Astrocyte (in vitro differentiated cells and primary cell): ENCODE data around the gene METTL27.

ENCODE experiments used
- CTCF ChIP-seq: IDR thresholded peaks from 2 replicates; pipeline ENCODE4 v1.5.1; 2011; ENCODE audit warnings: low read depth, mild to moderate bottlenecking, inconsistent platforms, low read length, moderate library complexity; ENCODE audit not compliant: insufficient read depth
- EZH2 ChIP-seq: IDR thresholded peaks from 2 replicates; pipeline ENCODE4 v1.6.1; 2012; ENCODE audit warnings: mild to moderate bottlenecking, low read length, inconsistent platforms; ENCODE audit not compliant: insufficient read depth

DNA sequence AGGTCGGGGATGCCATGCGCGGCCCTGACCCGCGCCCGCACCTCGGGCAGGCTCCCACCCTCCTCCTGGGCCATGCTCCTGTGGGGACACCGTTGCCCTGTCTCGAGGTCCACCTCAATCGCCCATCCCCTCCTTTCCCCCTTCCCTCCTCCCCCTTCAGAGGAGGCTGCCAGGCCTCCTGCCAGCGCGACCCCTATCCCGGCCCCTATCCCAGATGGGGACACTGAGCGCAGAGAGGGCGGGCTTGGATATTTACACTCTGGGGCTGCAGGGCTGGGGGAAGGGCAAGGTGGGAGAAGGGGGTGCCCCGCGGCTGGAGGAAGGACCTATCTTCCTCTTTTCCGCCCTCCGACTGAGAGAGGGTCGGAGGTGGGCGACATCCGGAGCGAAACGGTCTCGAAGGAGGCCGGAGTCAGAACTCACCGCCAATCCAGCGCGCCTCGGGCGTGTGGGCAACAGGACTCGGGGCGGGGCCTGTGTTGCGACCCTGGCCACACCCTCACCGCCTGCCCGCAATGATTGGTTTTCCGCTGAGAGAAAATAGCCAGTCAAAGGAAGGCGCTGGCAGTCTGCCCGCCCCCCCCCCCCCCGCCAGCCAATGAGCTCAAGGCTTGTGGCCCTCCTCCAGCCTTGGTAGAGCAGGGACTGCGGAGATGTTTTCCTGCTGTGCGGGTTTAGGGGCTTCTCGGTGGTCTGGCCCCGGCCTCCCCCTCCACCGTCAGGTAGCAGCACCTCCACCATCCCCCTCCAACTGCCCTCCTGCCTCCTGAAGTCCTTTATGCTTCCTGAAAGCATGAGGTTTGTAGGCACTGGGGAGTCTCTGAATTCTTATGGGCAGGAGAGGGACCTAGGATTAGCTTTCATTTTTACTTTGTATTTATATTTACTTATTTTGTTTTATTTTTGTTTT is at the start of gene METTL27:
- no peak for TF ChIP-seq CTCF
- no peak for TF ChIP-seq EZH2
